Posterior vena cava (tissue), 2 donors: Measurements from ENCODE around the gene IL1R1. TPM values are rescaled to one million over a fixed set of nuclear protein-coding genes. Genes with fewer than 3 reads are reported as not detected.
A peak's percentile ranks its signal among the peaks of the same experiment; 100 is the strongest.

Experiments used
- DNase-seq: peaks from one replicate; pipeline ENCODE4 v3.0.0-alpha.2; 2020; ENCODE audit warnings: low spot score
- intact Hi-C, 2 donors: fragments of 100-400 bp; cut with DNase I; formaldehyde crosslinking; loops; one replicate each; pipeline versions ENCODE4 v1.14.1 to v1.14.2; 2022 to 2023
- total RNA-seq, 2 donors: library from RNA; stranded (reverse); fragmentation: NEBNext Ultra II Directional; extraction: Animal tissue kit (Norgen Biotek cat#: 25700); gene quantifications; one replicate each; pipeline ENCODE4 v1.2.1, GENCODE V29; 2021
- donor health status: DM: yes; HTN: yes; CAD: no.
- donor health status: DM: yes; HTN: yes; CAD: no.

The IL1R1 gene
- total RNA-seq, 2 donors from 2014 or later = 147 to 189 TPM

GRCh38 chr2:102129951-102130646 lies 12.4 kb upstream of the IL1R1 start:
- no peak for DNase-seq
- intact Hi-C loops = no loop called here

- no peak for DNase-seq
- intact Hi-C loops = no loop called here
Measured at GRCh38 chr2:102130647-102130991, 11.9 kb upstream of the IL1R1 start.

GRCh38 chr2:102131564-102131963 lies 11.0 kb upstream of the IL1R1 start:
- DNase-seq = no peak
- intact Hi-C loops = no loop called here

GRCh38 chr2:102137138-102137537 lies 5.4 kb upstream of the IL1R1 start:
- intact Hi-C loops = no loop called here
- DNase-seq = no peak

- no peak for DNase-seq
- intact Hi-C loops = no loop called here
Measured at GRCh38 chr2:102138331-102138730, 4.2 kb upstream of the IL1R1 start.

GRCh38 chr2:102139851-102140250 lies 2.7 kb upstream of the IL1R1 start:
- intact Hi-C loops = loop anchor here in 1 of 2 donors (10.0 kb wide), 1 partner anchor 95 kb away; no protein-coding TSS in a partner anchor
- DNase-seq = no peak

- intact Hi-C loops = loop anchor here in 1 of 2 donors (10.0 kb wide), 1 partner anchor 96 kb away; no protein-coding TSS in a partner anchor
- no peak for DNase-seq
Measured at GRCh38 chr2:102140377-102140776, 2.2 kb upstream of the IL1R1 start.

- intact Hi-C loops = loop anchor here in 1 of 2 donors (10.0 kb wide), 1 partner anchor 96 kb away; no protein-coding TSS in a partner anchor
- DNase-seq = no peak
Measured at GRCh38 chr2:102141011-102141943, 1.3 kb upstream of the IL1R1 start.

- peak; percentile 86 for DNase-seq
- intact Hi-C loops = loop anchor here in 1 of 2 donors (10.0 kb wide), 1 partner anchor 98 kb away; no protein-coding TSS in a partner anchor
Measured at GRCh38 chr2:102142829-102143449, 393 bp downstream of the IL1R1 start.

GRCh38 chr2:102143450-102143985 lies 972 bp downstream of the IL1R1 start:
- peak; percentile 86 for DNase-seq
- intact Hi-C loops = loop anchor here in 1 of 2 donors (10.0 kb wide), 1 partner anchor 99 kb away; no protein-coding TSS in a partner anchor

GRCh38 chr2:102144128-102144527 lies 1.6 kb downstream of the IL1R1 start:
- DNase-seq = no peak
- intact Hi-C loops = loop anchor here in 1 of 2 donors (10.0 kb wide), 1 partner anchor 99 kb away; no protein-coding TSS in a partner anchor

- intact Hi-C loops = loop anchor here in 1 of 2 donors (10.0 kb wide), 1 partner anchor 100 kb away; no protein-coding TSS in a partner anchor
- DNase-seq = no peak
Measured at GRCh38 chr2:102145107-102145506, 2.6 kb downstream of the IL1R1 start.

- intact Hi-C loops = loop anchor here in 1 of 2 donors (10.0 kb wide), 1 partner anchor 101 kb away; no protein-coding TSS in a partner anchor
- no peak for DNase-seq
Measured at GRCh38 chr2:102145934-102146333, 3.4 kb downstream of the IL1R1 start.

- intact Hi-C loops = loop anchor here in 1 of 2 donors (10.0 kb wide), 1 partner anchor 103 kb away; no protein-coding TSS in a partner anchor
- no peak for DNase-seq
Measured at GRCh38 chr2:102147935-102148334, 5.4 kb downstream of the IL1R1 start.

- intact Hi-C loops = loop anchor here in 1 of 2 donors (10.0 kb wide), 1 partner anchor 104 kb away; no protein-coding TSS in a partner anchor
- DNase-seq = no peak
Measured at GRCh38 chr2:102149243-102149642, 6.7 kb downstream of the IL1R1 start.

- no peak for DNase-seq
- intact Hi-C loops = loop anchor here (10.0 kb wide), 2 partner anchors 105 to 275 kb away; no protein-coding TSS in a partner anchor
Measured at GRCh38 chr2:102149644-102150455, 7.3 kb downstream of the IL1R1 start.

GRCh38 chr2:102154364-102154763 lies 11.8 kb downstream of the IL1R1 start:
- intact Hi-C loops = loop anchor here in 1 of 2 donors (10.0 kb wide), 1 partner anchor 280 kb away; no protein-coding TSS in a partner anchor

More at GRCh38 chr2:102154364-102154763, 11.8 kb downstream of the IL1R1 start:
- peak; percentile 68 for DNase-seq
